Measurements from ENCODE around the gene SOAT2.

The SOAT2 gene

DNA sequence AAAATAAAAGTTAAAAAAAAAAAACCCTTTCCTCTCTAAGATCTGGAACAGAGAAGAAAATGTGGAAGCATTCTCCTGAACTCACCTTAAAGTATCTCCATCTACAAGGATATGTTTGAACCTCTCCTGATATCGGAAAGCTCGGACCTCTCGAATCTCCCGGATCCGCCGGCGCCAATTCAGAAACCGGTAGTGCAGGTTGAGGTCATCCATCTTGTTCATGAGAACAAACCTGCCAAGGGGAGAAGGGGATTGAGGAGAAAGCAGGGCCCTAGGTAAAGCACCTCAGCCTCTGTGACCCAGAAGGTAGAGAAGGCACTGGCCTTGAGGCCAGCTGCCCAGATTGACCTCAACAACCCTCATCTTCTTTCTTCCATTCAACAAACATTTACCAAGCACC is 26.3 kb upstream of the SOAT2 start:
- no peak for DNase-seq (ENCODE audit: low read depth)
- no peak overlapping the region for H3K4me3 ChIP-seq (ENCODE audit: low read depth, low read length)
- TF ChIP-seq, protein P1, sequence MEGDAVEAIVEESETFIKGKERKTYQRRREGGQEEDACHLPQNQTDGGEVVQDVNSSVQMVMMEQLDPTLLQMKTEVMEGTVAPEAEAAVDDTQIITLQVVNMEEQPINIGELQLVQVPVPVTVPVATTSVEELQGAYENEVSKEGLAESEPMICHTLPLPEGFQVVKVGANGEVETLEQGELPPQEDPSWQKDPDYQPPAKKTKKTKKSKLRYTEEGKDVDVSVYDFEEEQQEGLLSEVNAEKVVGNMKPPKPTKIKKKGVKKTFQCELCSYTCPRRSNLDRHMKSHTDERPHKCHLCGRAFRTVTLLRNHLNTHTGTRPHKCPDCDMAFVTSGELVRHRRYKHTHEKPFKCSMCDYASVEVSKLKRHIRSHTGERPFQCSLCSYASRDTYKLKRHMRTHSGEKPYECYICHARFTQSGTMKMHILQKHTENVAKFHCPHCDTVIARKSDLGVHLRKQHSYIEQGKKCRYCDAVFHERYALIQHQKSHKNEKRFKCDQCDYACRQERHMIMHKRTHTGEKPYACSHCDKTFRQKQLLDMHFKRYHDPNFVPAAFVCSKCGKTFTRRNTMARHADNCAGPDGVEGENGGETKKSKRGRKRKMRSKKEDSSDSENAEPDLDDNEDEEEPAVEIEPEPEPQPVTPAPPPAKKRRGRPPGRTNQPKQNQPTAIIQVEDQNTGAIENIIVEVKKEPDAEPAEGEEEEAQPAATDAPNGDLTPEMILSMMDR (IDR thresholded peaks at IDR 0.05; ENCODE audit: low read depth, low read length, missing control alignments): no peak

DNA sequence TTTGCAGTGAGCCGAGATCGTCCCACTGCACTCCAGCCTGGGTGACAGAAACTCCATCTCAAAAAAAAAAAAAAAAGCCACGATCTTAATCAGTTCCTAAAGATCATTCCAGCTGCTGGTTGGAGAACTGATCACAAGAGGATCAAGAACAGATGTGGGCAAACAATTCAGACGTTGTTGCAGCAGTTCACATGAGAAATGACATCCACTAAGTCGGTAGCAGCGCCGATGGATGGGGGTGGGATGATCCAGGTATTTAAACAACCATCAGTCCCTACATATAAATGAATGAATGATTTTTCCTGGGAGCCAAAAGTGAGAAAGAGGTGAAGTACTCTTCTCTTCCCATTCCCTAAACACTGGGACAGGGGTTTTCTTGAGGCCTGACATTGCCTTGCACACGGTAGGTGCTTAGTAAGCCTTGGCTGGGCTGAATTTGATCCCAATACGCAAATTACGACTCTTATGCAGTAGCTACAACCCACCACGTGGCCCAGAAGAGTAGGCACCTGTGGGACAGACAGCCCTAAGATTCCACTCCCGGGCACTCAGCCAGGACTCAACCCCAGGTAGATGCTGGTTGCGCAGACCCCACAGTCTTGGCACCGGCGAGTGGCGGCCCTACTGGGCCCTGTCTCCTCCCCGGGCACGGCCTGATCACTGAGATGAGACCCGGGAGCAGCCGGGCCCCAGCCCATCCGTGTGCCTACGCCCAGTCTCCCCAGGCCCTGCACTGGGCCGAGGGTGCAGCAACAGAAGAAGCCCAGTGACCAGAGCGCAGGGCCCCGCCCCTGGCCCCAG is 24.7 kb upstream of the SOAT2 start:
- TF ChIP-seq, protein P1 (IDR thresholded peaks at IDR 0.05; ENCODE audit: low read depth, low read length, missing control alignments): peak; percentile 22
- DNase-seq (ENCODE audit: low read depth): peak; percentile 21
- H3K4me3 ChIP-seq (ENCODE audit: low read depth, low read length): peak overlapping the region; percentile 76

DNA sequence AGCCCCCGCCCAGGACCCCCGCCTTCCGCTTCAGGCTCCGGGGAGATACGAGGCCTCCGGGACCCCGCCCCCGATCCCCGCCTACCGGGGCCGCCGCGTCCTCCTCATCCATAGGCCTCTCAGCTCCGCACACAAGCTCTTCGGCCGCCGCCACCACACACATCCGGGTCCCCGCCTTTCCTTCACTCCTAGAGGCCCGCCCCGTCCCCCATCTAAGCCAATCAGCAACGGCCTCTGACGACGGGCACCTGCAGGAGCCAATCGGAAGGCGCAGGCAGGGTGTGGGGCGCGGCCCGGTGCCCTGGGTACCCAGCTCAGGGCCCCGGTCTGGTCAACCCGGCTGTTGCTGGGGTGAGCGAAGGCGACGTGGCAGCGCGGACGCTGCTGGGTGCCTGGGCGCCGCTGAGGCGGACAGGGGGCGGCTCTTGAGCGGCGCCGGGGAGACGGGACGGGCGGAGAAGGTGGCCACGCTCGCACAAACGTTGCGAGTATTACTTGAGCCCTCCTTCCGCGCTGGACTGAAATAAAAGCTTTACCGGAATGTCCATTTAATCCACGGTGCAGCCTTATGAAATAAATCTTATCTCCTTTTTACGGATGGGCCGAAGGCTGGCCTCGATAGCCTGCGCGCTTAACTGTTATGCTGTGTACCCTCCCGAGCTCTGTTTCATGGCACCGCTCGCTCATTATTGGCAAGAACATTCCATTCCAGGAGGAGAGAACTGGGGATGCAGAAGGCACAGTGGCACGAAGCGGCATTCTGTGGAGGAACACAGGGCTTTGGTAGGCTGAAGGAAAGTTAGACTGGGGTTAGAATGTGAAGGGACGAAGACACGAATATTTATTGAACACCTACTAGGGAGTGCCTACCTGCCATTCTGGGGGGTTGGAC is 23.8 kb upstream of the SOAT2 start, which contains the start of gene SPRYD3:
Gene SPRYD3 (minus strand): TSS at position 165 of the 892 bp plus-strand sequence. CDS start 57 bp downstream, at position 108.
- peak; percentile 87 for DNase-seq (ENCODE audit: low read depth)
- TF ChIP-seq, protein P1 (IDR thresholded peaks at IDR 0.05; ENCODE audit: low read depth, low read length, missing control alignments): no peak

DNA sequence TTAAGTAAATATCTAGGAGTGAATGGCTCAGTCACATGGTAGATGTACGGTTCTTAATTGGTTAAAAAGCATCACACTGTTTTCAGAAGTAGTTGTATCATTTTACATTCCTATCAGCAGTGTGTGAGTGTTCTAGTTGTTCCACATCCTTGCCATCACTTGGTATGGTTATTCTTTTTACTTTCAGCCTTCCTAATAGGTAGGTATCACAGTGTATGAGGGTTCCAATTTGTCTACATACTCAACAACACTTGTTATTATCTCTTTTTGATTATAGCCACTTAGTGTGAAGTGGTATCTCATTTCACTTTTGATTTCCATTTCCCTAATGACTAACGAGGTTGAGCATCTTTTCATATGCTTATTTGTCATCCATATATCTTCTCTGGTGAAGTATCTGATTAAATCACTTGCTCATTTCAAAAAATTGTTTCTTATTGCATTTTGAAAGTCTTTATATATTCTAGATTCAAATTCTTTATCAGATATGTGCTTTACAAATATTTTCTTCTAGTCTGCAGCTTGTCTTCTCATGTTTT is 20.6 kb upstream of the SOAT2 start:
- DNase-seq (ENCODE audit: low read depth): no peak
- TF ChIP-seq, protein P1 (IDR thresholded peaks at IDR 0.05; ENCODE audit: low read depth, low read length, missing control alignments): no peak
- no peak overlapping the region for H3K4me3 ChIP-seq (ENCODE audit: low read depth, low read length)

More for the DNA sequence above, 23.8 kb upstream of the SOAT2 start, which contains the start of gene SPRYD3:
- H3K4me3 ChIP-seq (ENCODE audit: low read depth, low read length): peak within 1 kb of the TSS; percentile 76

DNA sequence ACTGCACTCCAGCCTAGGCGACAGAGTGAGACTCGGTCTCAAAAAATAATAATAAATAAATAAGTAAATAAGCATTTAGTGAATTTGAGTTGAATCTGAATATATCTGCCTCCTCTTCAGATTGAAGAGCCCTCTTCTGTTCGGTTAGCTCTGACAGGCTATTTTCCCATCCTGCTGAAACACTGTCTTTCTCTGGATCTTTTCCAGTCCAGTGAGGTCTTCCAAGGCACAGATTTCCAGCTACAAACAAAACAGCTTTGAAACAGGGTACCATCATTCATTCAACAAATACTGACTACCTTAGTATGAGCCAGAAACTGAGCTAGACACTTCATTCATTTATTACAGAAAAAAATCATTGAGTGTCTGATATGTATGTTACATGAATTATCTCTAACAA is 16.9 kb upstream of the SOAT2 start:
- H3K4me3 ChIP-seq (ENCODE audit: low read depth, low read length): no peak overlapping the region
- DNase-seq (ENCODE audit: low read depth): no peak
- TF ChIP-seq, protein P1 (IDR thresholded peaks at IDR 0.05; ENCODE audit: low read depth, low read length, missing control alignments): no peak

DNA sequence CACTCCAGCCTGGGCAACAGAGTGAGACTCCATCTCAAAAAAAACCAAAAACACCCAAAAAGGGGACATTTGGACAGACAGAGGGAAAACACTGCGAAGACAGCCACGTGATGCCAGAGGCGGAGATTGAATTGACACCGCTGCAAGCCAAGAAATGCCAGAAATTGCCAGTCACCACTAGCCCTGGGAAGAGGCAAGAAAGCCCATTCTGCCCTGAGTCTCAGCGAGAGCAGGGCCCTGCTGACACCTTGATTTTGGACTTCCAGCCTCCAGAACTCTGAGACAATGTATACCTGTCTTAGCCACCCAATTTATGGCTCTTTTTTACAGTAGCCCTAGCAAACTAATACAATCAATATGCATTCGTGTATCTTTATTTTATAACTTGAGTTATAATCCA is 13.2 kb upstream of the SOAT2 start:
- H3K4me3 ChIP-seq (ENCODE audit: low read depth, low read length): no peak overlapping the region
- DNase-seq (ENCODE audit: low read depth): no peak
- TF ChIP-seq, protein P1 (IDR thresholded peaks at IDR 0.05; ENCODE audit: low read depth, low read length, missing control alignments): no peak

Data from GM12864 (cell line).